NB4 (cell line): ENCODE measurements around the gene TXLNB.
"Not testable (repeated sequence)": the region's sequence is repeated elsewhere in the genome, so short reads cannot be mapped to it uniquely, and the experiment has no call there.

Experiments
- DNase-seq: peaks from one replicate; pipeline ENCODE4 v3.0.0; 2010; ENCODE audit warnings: low read depth
- H3K4me3 ChIP-seq: one replicate; pipeline ENCODE4 v1.5.1; 2011; ENCODE audit warnings: mild to moderate bottlenecking, low read depth, low read length, moderate library complexity
- MYC ChIP-seq: IDR thresholded peaks from 2 replicates; pipeline ENCODE4 v1.6.1; 2011; ENCODE audit warnings: low read depth, low read length
- POLR2A ChIP-seq: IDR thresholded peaks from 2 replicates; pipeline ENCODE4 v1.6.1; 2011; ENCODE audit warnings: mild to moderate bottlenecking; ENCODE audit not compliant: insufficient read length; ENCODE audit errors: extremely low read depth
- TF ChIP-seq, protein P1 (sequence below): IDR thresholded peaks from 2 replicates; pipeline ENCODE4 v1.6.1; 2011; ENCODE audit warnings: low read depth, low read length
- TF ChIP-seq, protein P2 (sequence below): IDR thresholded peaks from one replicate; pipeline ENCODE4 v1.5.1; 2012; ENCODE audit warnings: low read depth, low read length

TXLNB gene

DNA sequence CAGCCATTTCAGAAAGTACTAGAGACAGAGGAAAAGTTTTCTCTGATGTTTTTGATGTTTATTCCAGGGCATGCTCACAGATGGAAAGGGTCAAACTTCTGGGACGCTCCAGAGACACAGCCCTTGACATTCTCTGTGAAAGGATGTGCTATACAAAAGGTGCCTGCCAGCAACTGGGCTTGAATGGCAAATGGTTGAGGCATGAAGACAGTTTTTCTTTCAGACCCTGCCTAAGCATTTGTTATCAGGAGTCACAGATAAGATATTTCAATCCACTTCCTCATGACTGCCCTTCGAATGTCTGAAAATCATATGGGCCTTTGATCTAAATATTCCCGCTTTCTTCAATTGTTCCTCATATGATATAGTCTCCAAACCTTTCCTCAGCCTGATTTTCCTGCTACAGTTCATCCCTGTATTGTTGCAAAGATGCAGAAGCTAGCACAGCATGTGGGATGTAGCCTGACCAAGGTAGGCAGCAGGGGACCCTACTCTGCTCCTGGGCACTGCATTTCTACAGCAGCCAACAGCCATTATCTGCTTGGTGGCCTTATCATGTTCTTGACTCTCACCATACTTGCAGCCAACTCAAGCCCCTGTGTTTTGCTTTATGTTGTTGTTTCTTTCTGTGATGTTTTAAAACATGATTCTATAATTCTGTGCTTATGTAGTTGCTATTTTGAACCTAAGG is 14.6 kb upstream of the TXLNB start:
- no peak overlapping the region for H3K4me3 ChIP-seq
- no peak for DNase-seq
- TF ChIP-seq, protein P1, sequence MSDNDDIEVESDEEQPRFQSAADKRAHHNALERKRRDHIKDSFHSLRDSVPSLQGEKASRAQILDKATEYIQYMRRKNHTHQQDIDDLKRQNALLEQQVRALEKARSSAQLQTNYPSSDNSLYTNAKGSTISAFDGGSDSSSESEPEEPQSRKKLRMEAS = no peak
- no peak for TF ChIP-seq POLR2A
- no peak for TF ChIP-seq MYC

DNA sequence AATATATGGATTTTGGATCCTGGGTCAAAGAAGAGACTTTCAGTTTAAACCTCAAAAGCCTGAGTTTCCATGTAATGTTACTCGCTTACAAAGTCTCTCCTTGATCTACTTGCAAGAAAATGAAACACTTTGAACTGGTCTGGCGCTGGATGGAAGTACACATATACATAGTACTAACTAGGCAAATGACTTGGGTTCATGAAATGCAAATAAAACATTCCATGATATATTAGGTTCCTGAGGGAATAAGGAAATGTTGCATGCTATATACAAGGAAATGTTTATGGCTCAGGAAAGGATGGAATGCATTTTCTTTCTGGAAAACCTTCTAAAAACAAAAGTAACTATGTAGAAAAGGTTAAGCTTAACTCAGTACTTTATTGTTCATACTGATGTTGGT is 11.4 kb upstream of the TXLNB start:
- TF ChIP-seq, protein P2, sequence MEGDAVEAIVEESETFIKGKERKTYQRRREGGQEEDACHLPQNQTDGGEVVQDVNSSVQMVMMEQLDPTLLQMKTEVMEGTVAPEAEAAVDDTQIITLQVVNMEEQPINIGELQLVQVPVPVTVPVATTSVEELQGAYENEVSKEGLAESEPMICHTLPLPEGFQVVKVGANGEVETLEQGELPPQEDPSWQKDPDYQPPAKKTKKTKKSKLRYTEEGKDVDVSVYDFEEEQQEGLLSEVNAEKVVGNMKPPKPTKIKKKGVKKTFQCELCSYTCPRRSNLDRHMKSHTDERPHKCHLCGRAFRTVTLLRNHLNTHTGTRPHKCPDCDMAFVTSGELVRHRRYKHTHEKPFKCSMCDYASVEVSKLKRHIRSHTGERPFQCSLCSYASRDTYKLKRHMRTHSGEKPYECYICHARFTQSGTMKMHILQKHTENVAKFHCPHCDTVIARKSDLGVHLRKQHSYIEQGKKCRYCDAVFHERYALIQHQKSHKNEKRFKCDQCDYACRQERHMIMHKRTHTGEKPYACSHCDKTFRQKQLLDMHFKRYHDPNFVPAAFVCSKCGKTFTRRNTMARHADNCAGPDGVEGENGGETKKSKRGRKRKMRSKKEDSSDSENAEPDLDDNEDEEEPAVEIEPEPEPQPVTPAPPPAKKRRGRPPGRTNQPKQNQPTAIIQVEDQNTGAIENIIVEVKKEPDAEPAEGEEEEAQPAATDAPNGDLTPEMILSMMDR = no peak
- no peak for TF ChIP-seq MYC
- TF ChIP-seq, protein P1 = no peak
- TF ChIP-seq POLR2A = no peak
- H3K4me3 ChIP-seq = no peak overlapping the region
- no peak for DNase-seq

DNA sequence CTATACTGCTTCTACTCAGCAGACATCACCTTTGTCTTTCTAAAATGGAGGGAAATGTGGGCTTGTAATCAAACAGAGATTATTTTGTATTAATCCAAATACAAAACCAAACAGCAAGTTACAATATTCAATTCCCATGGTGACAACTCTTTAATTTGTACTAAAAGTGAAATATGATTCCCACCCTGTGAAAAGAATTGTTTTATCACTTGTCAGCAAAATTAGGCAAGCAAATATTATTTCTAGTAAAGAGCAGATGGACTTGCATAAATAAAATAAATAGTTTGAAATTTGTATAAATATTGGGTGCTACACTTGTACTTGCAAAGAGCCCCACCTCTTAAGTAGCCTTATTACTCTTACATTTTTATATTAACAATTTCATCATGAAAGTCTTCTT is 6.1 kb upstream of the TXLNB start:
- no peak overlapping the region for H3K4me3 ChIP-seq
- TF ChIP-seq, protein P1 = no peak
- TF ChIP-seq, protein P2 = no peak
- no peak for TF ChIP-seq MYC
- no peak for TF ChIP-seq POLR2A
- DNase-seq = no peak

DNA sequence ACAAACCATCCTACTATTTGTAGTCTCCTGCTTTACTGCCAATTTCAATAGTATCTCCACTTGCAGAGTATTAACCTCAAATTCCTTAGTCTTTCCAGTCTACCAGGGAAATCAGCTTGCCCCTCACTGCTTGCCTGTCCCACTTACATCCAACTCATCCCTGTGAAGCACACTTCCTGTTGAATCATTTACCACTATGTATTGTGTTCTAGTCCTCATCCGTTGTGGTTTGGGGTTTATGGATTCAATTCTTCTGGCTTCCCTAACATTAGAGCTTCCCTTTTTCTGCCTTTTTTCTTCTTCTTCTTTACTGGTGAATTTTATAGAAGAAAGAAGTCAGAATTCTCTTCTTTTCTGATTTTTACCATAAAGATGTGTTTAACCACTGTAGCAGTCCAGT is 5.1 kb upstream of the TXLNB start:
- DNase-seq = peak; percentile 89

DNA sequence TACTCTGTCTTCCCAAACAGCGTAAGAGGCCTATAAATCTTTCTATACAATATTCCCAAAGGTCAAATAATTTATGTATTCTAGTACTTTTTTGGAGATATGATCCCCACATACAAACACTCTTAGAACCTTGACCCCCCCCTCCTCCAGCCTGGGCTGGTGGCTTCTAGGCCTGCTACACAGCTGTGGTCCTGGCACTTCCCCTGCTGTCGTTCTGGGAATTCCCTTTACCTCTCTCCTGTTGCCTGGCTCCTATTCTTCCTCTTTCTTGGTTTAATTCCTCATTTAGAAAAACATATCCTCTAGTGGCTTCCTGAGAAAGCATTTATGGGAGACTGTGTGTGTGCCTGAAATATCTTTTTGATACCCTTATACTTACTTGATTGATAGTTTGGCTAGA is 4.1 kb upstream of the TXLNB start:
- H3K4me3 ChIP-seq = no peak overlapping the region
- TF ChIP-seq POLR2A (no peak), MYC (no peak)
- TF ChIP-seq, protein P2 = no peak
- TF ChIP-seq, protein P1 = no peak
- DNase-seq = peak; percentile 51

More for the DNA sequence above, 5.1 kb upstream of the TXLNB start:
- TF ChIP-seq MYC (no peak), POLR2A (no peak)
- TF ChIP-seq, protein P2 = no peak
- TF ChIP-seq, protein P1 = no peak
- H3K4me3 ChIP-seq = no peak overlapping the region

DNA sequence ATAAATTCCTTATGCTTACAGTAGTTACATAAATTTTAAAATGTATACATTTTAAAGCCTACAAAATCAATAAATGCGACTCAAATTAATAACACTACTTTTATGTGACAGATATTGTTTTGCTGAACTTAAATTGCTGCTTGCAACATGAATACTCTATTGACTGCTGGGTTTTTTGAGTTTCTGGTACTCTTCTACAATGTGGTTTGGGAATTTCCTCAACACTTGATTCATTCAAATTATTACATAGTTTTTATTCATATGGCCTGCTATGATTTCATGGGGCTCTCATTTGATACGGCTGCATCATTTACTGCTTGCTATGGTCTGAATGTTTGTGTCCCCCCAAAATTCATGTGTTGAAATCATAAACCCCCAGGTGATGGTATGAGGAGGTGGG is 2.3 kb upstream of the TXLNB start:
- DNase-seq = no peak
- H3K4me3 ChIP-seq = no peak overlapping the region
- TF ChIP-seq, protein P2 = no peak
- TF ChIP-seq MYC (no peak), POLR2A (no peak)
- TF ChIP-seq, protein P1 = no peak

DNA sequence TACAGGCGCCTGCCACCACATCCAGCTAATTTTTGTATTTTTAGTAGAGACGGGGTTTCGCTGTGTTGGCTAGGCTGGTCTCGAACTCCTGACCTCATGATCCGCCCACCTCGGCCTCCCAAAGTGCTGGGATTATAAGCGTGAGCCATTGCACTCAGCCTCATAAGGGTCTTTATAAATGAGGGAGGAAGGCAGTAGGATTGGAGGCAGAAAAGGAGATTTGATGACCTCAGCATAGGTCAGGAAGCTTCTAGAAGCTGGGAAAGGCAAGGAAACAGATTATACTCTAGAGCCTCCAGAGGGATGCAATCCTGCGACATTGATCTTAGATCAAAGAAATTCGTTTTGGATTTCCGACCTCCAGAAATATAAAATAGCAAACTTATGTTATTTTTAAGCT is 1.4 kb upstream of the TXLNB start:
- not testable (repeated sequence) for DNase-seq

More for the DNA sequence above, 1.4 kb upstream of the TXLNB start:
- H3K4me3 ChIP-seq = not testable (repeated sequence)
